Epithelial cell of esophagus (primary cell): ENCODE results near the gene ADPGK.
A peak's percentile ranks its signal among the peaks of the same experiment; 100 is the strongest.

Experiments
- DNase-seq: peaks from one replicate; pipeline ENCODE4 v3.0.0; 2010; ENCODE audit warnings: low read depth
- H3K4me3 ChIP-seq: 2 replicates; pipeline ENCODE4 v1.5.1; 2011; ENCODE audit warnings: mild to moderate bottlenecking, low read length, control low read depth
- CTCF ChIP-seq: IDR thresholded peaks from 2 replicates; pipeline ENCODE4 v1.5.1; 2011; ENCODE audit warnings: low read depth, mild to moderate bottlenecking, low read length, control low read depth, inconsistent platforms; ENCODE audit not compliant: insufficient read depth; ENCODE audit errors: missing control alignments

ADPGK gene

DNA sequence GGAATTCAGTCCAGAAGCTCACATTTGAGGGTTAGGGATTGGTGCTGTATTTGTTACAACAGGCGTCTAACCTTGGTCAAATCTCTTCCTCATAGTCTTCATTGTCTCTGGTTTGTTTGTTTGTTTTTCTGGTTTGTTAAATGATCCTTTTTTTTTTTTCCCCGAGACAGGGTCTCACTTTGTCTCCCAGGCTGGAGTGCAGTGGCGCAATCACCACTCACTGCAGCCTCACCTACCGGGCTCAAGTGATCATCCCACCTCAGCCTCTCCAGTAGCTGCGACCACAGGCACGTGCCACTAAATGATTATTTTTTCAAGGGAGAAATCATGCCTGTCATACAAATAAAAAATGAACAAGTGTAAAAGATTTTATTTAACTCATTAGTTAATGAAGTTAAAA is 14.3 kb upstream of the ADPGK start:
- TF ChIP-seq CTCF = no peak
- no peak overlapping the region for H3K4me3 ChIP-seq
- DNase-seq = no peak

DNA sequence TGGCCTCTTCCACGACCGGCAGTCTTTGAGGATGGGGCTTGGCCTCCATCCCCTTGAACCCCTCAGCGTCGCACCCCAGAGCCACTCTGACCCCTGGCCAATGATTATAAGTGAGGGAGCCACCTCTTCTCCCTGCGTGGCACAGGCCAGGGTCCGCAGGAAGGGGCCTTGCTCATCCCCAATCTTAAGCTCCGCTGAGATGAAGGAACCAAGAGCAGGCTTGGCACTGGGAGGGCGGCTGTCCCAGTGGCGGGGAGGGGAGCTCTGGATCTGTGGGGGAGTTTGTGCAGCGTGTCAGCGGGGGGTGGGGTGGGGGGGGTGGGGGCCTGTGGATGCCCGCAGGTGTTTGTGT is 13.8 kb upstream of the ADPGK start:
- TF ChIP-seq CTCF = no peak
- peak overlapping the region; percentile 36 for H3K4me3 ChIP-seq
- DNase-seq = no peak

DNA sequence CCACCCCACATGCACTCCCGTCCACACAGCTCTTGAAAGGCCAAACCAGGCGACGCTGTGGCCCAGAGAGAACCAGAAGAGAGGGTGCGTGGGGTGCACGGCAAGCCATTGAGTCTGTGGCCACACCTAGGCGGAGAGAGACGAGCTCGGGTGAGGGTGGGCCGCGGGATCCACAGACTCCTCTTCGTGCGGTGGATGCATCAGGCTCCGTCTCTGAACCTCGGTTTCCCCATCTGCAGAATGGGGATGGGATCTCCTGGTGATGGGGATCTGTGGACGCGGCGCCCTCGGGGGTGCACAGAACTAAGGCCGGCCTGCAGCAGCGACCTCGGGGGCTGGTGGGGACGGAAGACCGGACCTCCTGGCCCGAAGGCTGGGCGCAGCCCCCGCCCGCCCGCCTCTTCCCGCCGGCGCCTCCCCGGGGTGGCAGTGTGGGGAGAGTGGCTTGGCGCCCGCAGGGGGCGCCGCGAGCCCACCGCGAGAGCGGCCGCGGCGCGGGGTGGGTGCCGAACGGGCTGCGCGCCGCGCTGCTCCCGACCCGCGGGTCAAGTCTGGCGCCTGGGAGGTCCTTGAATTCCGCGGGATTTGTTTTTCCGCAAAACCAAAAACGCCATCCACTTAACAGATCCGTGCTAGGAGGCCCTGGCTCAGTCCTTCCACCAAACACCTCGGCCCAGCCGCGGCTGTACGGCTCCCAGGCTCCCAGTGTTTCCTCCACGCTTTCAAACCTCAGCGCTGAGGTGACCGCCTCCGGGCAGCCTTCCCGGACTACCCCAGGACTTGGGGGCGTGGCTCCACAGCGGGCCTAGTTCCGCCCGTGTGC is 13.2 kb upstream of the ADPGK start:
- DNase-seq = peak; percentile 15
- peak; percentile 16 for TF ChIP-seq CTCF
- H3K4me3 ChIP-seq = peak overlapping the region; percentile 36

DNA sequence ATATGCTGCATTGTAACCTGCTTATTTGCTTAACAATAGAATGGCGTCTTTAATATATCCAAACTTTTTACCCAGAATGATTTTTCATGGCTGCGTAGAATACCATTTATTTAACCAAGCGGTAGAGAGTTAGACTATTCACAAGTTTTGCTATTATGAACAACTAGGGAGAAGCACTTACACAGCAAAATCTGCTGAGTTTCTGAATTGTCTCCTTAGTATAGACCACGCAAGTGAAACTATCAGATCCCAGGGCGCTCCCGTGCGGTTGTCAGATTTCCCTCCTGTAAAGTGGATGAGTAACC is 12.6 kb upstream of the ADPGK start:
- TF ChIP-seq CTCF = no peak
- no peak overlapping the region for H3K4me3 ChIP-seq
- no peak for DNase-seq

DNA sequence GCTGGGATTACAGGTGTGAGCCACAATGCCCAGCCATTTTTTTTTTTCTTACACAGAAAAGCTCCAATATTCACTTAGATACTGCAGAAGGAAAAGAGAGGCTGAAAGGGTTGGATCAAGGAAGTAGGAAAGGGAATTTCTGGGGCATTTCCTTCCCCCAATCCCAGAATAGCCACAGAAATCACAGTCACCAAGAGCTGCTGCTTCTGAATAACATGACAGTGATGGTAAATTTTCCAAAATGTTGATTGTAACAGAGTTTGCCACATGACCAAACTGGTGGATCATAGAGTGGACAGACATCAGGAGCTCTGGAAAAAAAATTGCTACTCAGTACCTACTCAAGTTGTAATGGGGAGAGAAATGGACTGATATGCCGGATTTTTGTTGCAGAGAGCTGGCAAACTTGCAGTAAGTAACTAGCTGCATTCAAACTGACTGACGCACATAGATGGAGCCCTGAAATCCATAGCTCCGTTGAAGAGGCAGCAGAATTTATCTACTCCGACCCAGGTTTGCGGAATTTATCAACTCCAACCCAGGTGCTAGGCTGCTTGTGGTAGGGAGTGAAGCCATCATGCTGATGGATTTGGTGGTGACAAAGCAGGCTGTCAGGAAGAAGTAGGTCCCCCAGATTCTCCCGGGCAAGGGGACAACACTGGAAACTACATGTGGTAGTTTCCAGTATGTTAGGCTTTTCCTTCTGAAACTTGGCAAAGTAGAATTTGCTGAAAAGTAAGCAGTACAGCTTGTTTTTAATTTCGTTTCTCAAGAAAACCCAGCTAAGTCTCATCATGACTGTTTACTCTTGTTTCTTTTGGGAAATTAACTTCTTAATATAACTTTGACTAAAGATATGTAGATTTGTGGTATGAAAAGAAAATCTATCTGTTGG is 10.5 kb upstream of the ADPGK start:
- DNase-seq = no peak
- H3K4me3 ChIP-seq = no peak overlapping the region
- no peak for TF ChIP-seq CTCF

DNA sequence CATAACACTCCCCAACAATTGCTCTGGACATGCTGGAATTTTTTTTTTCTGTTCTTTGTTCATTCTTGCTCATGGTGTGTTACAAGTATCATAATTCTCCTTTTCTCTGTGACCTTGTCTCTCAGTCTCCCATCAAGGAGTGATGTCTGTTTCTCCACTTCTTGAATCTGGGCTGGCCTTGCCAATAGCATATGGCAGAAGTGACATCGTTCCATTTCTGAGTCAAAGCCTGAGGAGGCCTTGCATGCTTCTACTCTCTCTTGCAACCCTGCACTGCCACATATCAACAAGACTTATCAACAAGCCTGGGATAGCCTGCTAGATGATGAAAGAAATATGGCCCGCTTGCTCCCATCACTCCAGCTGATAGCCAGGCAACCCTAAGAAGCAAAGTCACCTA is 8.9 kb upstream of the ADPGK start:
- DNase-seq = no peak
- TF ChIP-seq CTCF = no peak
- H3K4me3 ChIP-seq = no peak overlapping the region
